Limb (tissue), 2 donors: Measurements from ENCODE around the gene NHS.

Source experiments
- DNase-seq, 2 donors: peaks; one replicate each; pipeline ENCODE4 v3.0.0-alpha.2; 2016; ENCODE audit errors: extremely low spot score in 2 of 2

Gene NHS

DNA sequence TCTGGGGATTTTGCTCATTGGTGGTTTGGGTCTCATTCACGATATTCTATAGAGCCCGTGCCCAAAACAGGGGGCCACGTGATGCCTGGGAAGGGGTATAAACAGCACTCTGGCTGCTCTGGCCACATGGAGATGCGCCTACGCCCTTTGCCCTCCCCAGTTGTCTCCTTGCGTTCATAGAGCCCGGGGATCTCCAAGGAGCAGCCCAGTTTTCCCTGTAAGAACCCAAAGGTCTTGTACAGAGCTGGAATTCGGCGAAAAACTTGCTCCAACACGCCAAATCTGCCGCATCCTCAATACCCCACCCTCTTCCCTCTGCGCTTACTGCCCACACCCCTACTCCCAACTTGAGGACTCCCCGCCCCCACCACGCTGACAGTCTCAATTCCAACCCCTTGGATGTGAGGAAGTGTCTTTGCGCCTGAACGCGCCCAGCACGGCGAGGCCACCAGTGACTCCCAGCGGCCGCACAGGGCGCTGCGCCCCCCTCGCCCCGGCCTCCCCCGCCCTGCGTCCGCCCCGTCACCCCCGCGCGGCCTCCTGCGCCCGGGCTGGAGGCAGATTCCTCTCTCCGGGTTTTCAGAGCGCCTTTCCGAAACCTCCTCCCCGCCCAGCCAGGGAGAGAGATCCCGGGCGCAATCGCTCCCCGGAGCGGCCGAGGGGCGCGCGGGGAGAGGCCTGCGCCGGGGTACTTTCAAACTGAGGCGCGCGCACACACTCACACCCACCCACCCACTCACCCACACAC, at the start of gene NHS:
Gene NHS, plus strand, starts transcription at position 582 of the 748 bp plus-strand sequence. CDS start 558 bp downstream, outside the sequence.
- DNase-seq, result peak; percentile 73 to 84

DNA sequence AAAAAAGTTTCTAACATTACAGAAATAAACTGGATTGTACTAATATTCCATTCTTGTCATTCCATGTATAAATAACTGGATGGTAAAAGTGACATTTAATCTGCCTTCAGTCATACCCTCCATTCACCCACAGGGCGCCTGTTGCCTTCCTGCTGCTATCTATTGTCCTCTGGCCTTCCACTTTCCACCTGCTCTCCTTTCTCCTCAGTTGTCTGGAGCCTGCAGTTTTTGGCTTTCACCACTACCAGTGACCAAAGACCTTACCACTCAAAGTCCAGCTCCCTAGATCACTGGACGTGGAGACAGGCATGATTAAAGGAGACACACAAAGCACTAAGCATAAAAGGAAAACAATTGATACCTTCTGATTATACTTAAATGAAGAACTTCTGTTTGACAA, 46.2 kb upstream of the NHS start:
- DNase-seq, result no peak

DNA sequence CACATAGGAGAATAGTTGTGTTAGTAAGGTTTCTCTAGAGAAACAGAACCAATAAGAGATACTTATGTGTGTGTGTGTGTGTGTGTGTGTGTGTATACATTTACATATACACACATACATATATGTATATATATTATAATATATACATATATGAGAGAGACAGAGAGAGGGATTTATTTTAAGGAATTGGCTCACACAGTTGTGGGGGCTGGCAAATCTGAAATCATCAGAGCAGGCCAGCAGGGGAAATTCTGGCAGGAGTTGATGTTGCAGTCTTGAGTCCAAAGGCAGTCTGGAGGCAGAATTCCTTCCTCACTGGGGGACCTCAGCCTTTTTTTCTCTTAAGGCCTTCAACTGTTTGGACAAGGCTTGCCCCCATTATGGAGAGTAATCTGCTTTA, 38.6 kb upstream of the NHS start:
- DNase-seq, result peak in 1 of 2 donors; percentile 8

- no peak for DNase-seq
These were observed 19.0 kb upstream of the NHS start for GRCh38 chrX:17355976-17356375.

DNA sequence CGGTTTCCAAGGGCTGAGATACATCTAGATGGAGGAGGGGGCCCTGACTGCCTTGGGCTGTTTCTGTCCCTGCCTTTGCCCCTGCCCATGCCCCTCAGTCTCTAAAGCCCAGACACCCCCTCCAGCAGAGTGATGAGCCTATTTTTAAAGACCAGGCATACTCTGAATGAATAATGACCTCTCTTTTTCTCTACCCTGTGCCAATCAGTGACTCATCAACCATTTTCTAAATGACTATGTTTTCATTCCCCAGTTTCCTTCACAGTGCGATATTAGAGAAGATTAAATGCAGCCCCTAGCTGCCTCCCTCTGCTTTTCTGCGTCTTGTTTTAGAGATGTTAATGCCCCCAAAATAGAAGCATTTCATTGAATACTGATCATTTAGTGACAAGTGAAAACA, 15.5 kb upstream of the NHS start:
- DNase-seq, result no peak

DNA sequence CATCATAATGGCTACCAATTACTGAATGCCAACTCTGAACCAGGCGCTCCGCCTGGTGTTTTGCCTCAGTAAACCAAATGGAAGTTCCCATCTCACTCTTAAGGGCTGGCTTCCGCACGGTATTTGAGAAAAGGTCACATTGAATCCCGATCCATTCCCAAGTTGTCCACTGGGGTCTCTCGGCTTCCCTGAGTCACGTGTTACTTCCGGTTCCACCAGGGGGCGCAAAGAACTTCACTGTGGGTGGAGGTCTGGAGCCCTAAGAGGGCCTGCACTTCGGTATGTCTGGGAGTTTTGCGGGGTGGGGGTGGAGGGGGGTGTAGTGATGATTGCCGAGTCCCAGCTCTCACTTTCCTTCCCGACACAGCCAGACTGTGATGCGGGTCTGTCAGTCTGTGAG, 13.4 kb upstream of the NHS start:
- no peak for DNase-seq

DNA sequence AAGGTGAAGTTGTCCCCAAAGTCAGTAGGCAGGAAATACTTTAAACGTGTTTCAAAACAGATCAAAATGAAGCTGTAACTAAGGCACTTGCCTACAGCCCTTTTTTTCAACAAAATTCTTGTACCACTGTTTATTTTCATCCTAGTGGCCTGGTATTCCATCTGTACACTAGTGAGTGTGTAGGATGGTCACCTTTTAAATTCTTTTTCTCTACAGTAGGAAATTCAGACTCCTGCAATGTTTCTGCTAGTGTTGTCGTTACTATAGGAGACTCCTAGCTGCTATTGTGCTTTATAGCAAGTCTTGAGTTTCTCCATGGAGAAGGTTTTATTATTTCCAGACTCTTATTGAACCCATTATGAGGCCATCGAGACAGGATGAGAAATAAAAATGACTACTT, 7.0 kb upstream of the NHS start:
- DNase-seq, result peak in 1 of 2 donors; percentile 8

DNA sequence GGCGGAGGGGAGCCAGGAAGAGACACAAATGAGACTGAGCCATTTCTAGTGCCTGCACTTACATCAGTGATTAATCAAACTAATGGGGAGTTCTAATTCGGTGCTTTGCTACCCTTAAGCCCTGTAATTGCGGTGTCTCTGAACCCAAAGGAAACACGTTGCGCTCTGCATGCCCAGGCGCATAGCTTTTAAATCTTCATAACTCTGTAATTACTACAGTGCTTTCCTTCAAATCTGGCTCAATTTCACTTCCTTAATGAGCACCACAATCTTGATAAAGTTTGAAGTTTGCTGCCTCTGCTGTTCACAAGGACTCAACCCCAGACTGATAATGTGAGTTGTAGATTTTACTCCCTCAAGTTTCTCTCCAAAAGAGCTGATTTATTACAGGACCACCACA, 5.7 kb upstream of the NHS start:
- DNase-seq, result no peak

- no peak for DNase-seq
These were observed 4.8 kb upstream of the NHS start for GRCh38 chrX:17370191-17370590.

- DNase-seq, result no peak
These were observed 2.9 kb upstream of the NHS start for GRCh38 chrX:17372052-17372451.

DNA sequence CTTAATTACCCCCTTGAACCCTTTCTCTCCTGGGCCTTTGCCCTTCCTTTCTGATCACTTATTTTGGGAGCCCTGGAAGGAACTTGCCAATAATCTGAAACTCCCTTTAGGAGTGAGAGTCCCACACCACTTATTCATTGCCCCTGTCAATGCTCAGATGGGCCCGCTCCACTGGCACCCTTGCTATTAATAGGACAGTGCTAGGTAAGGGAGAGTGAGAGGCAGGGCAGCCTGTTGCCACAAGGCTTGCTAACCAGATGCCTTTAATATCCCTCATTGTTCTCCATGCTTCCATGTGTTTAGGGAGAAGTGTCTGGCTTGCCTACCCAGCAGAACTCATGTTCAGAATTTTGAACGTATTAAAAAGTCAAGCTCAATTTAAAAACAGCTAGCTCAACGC, 1.7 kb upstream of the NHS start:
- DNase-seq, result no peak

DNA sequence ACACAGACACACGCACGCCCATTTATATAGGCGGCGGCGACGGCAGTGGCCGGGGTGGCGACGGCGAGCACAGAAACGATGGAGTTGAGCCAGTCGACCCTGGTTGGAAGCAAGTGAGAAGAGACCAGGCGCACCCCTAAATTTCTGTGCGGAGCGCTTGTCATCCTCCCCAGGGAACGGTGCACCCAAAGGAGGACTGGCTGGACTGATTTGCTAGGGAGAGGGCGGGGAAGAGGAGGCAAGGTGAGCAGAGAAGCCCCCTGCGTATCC, 302 bp downstream of the NHS start:
- no peak for DNase-seq

DNA sequence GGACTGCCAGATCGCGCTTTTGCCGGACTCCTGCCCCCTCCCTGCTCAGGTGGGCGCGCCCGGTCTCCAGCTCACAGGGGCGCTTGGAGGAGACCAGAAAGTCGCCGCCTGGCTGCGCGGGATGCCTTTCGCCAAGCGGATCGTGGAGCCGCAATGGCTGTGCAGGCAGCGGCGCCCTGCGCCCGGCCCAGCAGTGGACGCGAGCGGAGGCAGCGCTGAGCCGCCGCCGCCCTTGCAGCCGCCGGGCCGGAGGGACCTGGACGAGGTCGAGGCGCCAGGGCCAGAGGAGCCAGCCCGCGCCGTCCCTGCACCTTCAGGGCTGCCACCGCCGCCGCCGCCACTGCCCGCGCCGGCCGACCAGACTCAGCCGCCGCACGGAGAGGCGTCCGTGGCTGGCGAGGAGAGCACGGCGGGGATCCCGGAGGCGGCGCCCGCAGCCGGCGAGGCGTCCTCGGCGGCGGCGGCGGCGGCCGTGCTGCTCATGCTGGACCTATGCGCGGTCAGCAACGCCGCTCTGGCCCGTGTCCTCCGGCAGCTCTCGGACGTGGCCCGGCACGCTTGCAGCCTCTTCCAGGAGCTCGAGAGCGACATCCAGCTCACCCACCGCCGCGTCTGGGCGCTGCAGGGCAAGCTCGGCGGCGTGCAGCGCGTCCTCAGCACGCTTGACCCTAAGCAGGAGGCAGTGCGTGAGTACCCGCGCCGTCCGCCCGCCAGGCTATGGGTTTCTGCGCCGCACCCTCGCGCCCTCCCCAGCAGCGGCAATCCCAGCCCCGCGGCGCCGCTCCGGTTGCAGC, 834 bp downstream of the NHS start:
- peak in 1 of 2 donors; percentile 52 for DNase-seq

- peak in 1 of 2 donors; percentile 45 for DNase-seq
These were observed 1.6 kb downstream of the NHS start for GRCh38 chrX:17376431-17377077.

GRCh38 chrX:17377091-17377717, 2.2 kb downstream of the NHS start:
- peak in 1 of 2 donors; percentile 40 for DNase-seq

DNA sequence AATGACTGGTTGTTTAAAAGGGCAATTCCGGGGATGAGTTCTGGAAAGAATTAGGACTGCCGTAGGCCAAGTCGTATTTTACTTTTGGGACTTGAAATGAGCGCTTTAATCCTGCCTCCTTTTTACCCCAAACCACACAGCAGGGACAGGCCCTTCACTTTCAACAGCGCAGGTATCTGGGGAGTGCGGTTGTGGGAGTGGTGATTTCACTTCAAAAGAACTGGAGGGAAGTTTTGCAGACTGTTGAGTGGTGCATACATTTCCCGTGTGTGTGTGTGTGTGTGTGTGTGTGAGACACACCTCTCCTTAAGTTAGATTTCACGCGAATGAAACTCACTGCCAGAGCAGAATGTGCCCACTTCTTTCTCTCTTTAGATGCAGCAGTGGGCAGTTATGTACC, 2.8 kb downstream of the NHS start:
- DNase-seq, result peak in 1 of 2 donors; percentile 32

DNA sequence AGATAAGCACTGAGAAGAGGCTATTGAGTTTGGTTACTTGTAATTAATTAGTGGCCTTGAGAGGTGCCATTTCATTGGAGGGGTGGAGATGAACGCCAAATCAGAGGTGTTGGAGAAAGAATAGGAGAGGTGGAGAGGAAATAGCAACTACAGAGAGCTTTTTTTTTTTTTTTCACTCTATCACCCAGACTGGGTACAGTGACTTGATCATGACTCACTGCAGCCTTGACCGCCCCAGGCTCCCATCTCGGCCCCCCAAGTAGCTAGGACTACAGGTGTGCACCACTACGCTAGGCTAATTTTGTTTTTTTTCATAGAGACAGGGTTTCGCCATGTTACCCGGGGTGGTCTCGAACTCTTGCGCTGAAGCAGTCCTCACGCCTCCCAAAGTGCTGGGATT, 5.2 kb downstream of the NHS start:
- no peak for DNase-seq

GRCh38 chrX:17390419-17390850, 15.4 kb downstream of the NHS start:
- DNase-seq, result no peak

DNA sequence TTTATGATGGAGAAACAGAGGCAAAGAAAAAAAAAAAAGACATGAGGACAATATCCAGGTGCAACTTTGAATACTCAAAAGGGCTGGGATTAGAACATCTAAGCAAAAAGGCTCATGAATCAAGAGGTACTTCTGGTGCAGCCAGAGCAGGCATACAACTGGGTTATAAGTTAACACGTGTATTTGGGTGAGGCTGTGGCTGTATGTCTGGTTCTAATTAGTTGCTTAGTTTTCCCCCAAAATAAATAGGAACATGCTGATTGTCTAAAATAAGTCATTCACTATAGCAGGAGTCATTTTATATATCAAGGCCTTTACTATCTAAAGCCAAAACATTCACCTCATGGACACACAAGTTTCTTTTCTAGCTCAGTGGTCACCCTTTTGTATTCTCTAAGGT, 20.2 kb downstream of the NHS start:
- DNase-seq, result no peak

GRCh38 chrX:17397074-17397473, 22.1 kb downstream of the NHS start:
- no peak for DNase-seq

GRCh38 chrX:17403189-17403691, 28.2 kb downstream of the NHS start:
- DNase-seq, result no peak

- DNase-seq, result no peak
These were observed 29.0 kb downstream of the NHS start for GRCh38 chrX:17403972-17404371.
